CD4-positive, alpha-beta T cell treated with Interleukin-4 for 1 hour (primary cell): Measurements from ENCODE around the gene SFSWAP.
"Not testable (repeated sequence)": the region's sequence is repeated elsewhere in the genome, so short reads cannot be mapped to it uniquely, and the experiment has no call there.

Experiments
- DNase-seq, 2 donors: peaks; one replicate each; pipeline ENCODE4 v3.0.0-alpha.2; 2020 to 2022

Gene SFSWAP

GRCh38 chr12:131710464-131711457 is at the start of gene SFSWAP:
Gene SFSWAP (plus strand): TSS chr12:131711090. CDS start chr12:131711230, 140 bp downstream.
- DNase-seq: peak; percentile 72 to 81

- not testable (repeated sequence) for DNase-seq
Observed at GRCh38 chr12:131661170-131661985, 49.5 kb upstream of the SFSWAP start.

DNA sequence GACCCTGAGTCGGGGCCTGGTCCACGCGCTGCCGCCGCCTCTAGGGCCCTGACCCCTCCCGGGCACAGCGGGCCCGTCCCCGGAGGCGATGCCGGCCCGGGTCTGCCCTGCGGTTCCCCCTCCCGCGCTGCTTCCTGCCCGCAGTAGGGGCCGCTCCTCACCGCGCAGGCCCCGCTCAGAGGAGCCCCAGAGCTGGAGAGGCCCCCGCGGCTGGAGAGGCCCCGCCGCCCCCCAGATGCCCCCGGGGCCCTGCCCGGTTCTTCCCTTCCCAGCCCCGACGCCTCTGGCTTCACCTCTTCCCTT is 49.0 kb upstream of the SFSWAP start:
- not testable (repeated sequence) for DNase-seq

GRCh38 chr12:131662346-131662745 is 48.5 kb upstream of the SFSWAP start:
- not testable (repeated sequence) for DNase-seq

GRCh38 chr12:131665666-131666065 is 45.2 kb upstream of the SFSWAP start:
- DNase-seq: not testable (repeated sequence)

GRCh38 chr12:131666486-131666885 is 44.4 kb upstream of the SFSWAP start:
- DNase-seq: not testable (repeated sequence)

DNA sequence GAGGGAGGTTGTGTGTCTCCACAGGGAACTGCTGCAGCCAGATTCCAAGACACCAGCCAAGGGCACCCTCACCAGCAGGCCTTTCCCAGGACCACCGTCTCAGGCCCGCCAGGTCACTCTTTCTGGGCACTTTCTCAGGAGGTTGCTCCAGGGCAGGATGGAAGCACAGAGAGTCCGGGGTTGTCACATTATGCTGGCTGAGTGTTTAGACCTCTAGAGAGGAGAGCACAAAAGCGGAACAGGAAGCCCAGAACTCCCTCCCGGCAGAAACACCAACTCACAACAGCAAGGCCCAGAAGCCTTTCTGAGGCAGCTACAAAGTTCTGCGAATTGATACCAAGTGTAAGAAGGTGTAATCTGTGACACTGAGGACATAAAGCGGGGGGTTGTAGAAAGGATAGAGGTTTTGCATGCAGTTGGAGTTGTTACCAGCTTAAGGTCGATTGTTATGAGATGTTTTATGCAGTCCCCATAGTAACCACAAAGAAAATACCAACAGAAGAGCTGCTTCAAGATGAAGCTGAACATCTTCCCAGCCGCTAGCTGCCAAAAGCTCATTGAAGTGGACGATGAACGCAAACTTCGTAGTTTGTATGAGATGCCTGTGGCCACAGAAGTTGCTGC is 43.8 kb upstream of the SFSWAP start:
- DNase-seq: peak; percentile 13 to 30

- DNase-seq: no peak
Observed at GRCh38 chr12:131671276-131671675, 39.6 kb upstream of the SFSWAP start.

- no peak for DNase-seq
Observed at GRCh38 chr12:131671871-131672270, 39.0 kb upstream of the SFSWAP start.

- no peak for DNase-seq
Observed at GRCh38 chr12:131672311-131672940, 38.5 kb upstream of the SFSWAP start.

DNA sequence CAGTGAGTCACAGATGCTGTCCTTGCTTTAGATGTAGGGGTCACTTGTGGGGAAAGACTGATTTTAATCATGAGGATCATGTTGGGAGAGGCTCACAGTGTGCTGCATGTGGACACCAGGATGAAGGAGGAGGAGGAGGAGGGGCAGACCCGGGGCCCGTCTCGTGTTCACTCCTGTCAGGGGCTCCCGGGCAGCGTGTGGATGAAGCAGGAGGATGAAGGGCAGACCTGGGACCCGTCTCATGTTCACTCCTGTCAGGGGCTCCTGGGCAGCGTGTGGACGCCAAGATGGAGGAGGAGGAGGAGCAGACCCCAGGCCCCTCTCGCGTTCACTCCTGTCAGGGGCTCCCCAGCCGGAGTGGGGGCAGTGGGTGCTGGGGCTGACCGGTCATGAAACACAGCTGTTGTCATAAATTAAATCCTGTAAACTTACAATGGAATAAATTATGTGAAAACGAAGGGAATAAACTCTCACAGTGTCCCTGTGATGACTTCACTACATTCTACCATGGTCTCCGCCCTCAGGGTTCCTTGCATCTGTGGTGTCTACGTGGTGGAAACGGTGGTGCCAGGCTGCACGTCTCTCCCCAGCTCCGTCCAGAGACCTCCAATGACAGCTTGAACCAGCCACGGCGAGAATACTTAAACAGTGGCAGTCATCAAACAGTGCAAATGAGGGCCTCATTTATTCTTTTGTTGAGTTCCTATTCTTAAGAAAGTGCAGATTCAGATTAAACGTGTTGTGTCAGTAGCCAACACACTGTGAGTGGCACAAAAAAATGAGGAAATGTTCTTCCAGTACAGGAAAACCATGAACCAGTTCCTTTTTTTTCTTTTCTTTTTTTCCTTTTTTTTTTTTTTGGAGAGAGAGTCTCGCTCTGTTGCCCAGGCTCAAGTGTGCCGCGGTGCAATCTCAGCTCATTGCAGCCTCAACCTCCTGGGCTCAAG is 37.7 kb upstream of the SFSWAP start:
- DNase-seq: no peak

DNA sequence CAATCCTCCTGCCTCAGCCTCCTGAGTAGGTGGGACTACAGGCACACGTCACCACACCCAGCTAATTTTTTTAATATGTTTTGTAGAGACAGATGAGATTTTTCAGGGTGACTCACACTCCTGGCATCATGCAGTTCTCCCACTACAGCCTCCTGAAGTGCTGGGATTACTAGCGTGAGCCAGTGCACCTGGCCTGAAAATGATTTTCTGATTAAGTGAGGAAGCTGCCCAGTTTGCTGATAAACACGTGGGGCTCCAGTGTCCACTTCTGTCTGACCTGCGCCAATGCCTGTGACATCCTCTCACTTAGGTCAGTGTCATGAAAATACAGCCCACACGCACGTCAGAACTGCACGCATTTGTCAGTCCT is 37.0 kb upstream of the SFSWAP start:
- DNase-seq: no peak

- DNase-seq: no peak
Observed at GRCh38 chr12:131674373-131674772, 36.5 kb upstream of the SFSWAP start.

DNA sequence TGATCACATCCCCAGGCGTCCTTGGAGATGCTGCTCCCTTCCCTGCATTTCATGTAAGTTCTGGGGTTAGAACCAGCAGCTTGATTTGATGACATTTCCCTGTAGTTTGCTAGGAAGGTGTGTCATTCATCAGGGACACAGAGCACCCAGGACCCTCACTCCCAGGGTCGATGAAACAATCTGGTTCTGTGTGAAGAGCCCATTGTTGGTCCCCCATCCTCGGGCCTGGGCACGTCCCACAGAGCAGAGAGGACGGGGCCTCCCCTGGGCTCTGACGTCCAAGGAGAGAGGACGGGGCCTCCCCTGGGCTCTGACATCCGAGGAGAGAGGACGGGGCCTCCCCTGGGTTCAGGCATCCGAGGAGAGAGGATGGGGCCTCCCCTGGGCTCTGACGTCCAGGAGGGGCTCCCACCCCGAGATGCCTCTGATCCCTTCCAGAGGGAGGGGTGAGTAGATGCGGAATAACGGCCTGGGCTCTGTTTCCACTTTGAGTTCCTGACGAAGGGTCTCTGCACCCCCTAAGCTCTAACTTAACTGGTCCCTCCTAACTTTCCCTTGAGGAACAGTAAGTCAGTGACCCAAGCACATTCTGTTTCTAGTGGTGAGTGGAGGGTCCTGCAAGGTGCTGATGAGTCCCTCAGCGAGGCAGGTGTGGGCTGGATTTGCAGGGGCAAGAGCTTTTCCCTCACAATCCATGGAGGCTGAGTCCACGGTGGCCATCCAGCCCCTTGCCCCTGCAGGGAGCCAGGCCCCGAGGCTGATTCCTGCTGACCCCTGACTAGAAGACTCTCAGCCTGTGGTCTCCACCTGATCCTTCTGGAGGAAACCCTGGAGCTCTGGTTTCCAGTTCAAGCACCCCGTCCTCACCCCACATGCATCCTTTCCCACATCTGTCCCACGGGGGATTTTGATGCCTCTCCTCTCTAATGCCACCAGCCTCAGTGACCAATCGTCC is 35.5 kb upstream of the SFSWAP start:
- DNase-seq: no peak

- DNase-seq: no peak
Observed at GRCh38 chr12:131676544-131676943, 34.3 kb upstream of the SFSWAP start.

- DNase-seq: not testable (repeated sequence)
Observed at GRCh38 chr12:131677067-131677466, 33.8 kb upstream of the SFSWAP start.

DNA sequence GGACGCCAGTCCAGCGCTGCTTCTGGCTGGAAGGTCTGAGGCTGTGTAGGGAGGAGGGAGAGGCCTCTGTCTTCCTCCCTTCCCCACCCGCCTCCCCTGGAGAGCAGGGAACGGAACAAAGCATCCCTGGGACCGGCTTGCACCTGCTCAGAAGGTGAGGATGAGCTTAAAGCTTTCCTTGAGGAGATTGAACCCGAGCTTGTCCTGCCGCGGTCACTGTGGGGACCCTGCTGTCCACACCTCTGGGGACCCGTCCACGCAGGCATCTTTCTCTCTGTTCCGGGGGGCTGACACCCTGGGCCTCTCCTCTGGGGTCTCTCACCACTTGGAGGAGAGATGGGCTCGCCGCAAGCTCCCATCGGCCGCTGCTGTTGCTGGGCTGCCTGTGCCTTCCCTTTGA is 33.2 kb upstream of the SFSWAP start:
- DNase-seq: no peak

DNA sequence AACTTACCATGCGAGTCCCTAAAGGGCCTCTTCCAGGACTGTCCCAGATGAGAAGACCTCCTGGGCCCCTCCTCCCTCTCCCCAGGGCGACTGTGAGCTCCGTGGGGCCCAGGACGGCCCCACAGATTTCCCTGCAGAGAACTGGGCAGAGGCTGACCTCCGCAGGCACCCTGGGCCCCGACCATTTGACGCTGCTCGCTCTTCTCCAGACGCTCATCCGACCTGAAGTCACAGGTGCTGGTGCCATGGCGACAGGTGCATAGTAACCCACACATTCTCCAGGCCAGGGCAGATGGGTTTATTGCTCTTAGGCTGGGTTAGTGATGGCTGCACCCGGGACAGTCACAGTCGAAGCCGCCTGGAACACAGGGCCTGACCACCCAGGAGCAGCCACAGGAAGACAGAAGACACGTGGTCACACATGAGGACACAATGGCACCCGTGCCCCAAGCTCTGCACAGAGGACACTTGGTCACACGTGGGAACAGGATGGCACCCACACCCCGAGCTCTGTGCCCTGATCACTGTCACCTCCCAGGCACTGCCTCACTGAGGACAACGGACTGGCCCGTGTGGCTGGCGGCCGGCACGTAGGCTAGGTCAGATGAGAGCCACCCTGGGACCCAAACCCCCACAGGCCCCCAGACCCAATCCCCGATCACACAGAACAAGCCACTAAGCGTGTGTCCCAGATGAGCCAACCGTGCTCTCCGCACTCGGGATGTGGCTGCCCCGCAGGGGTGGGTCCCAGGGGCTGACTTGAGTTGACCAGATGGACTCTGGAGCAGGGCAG is 32.3 kb upstream of the SFSWAP start:
- DNase-seq: not testable (repeated sequence)

DNA sequence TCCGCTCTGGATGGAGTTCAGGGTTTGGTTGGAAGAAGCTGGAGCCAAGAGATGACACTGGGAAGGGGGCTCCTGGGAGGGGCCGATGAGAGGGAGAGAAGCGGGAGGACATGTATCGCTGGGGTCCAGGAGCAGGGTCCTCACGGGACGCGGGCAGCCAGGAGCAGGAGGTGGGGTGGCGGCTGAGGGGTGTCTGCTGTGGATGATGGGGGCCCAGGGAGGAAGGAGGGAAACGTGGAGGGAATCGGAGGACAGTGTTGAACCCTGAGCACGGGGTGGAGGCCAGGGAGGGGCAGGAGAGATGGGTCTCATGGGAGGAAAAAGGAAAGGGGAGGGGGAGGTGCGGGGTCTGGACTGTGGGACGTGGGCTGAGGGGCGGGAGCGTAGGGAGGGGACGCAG is 31.7 kb upstream of the SFSWAP start:
- not testable (repeated sequence) for DNase-seq

DNA sequence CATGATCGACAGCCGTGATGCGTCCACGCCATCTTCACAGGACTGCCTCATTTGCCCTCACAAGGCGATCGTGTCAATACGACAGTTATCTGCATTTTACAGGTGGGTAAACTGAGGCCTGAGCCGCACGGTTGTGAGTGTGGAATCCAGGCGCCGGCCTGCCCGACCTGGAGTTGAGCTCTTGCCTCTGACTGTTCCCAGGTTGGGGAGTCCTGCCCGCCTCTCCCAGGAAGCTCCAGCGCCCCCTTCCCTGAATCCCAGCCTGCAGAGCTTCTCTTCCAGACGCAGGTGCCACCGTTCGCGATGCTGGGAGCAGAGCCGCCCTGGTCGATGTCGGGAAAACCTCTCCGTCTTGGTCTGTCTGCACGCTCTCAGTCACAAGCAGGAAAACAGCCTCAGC is 31.1 kb upstream of the SFSWAP start:
- DNase-seq: not testable (repeated sequence)
